Endodermal cell (in vitro differentiated cells): ENCODE measurements around the gene TRA2B. TPM values are rescaled to one million over a fixed set of nuclear protein-coding genes. Genes with fewer than 3 reads are reported as not detected.

Experiments
- DNase-seq: peaks from one replicate; pipeline ENCODE4 v3.0.0-alpha.2; 2017
- H3K27ac ChIP-seq: 2 replicates; pipeline ENCODE4 v1.5.1; 2013; ENCODE audit warnings: mild to moderate bottlenecking, low read depth, low read length, moderate library complexity
- H3K27me3 ChIP-seq: 2 replicates; pipeline ENCODE4 v1.6.1; 2013; ENCODE audit warnings: mild to moderate bottlenecking, low read length, moderate library complexity; ENCODE audit not compliant: insufficient read depth, control insufficient read depth, poor library complexity, severe bottlenecking
- H3K36me3 ChIP-seq: 2 replicates; pipeline ENCODE4 v1.7.0; 2013; ENCODE audit warnings: mild to moderate bottlenecking, low read length, moderate library complexity; ENCODE audit not compliant: control insufficient read depth, insufficient read depth
- H3K4me1 ChIP-seq: one replicate; pipeline ENCODE4 v1.7.0; 2013; ENCODE audit warnings: low read length; ENCODE audit not compliant: control insufficient read depth, insufficient read depth
- H3K4me3 ChIP-seq: 2 replicates; pipeline ENCODE4 v1.5.1; 2013; ENCODE audit warnings: mild to moderate bottlenecking, low read length, moderate library complexity
- H3K9ac ChIP-seq: 2 replicates; pipeline ENCODE4 v1.6.1; 2013; ENCODE audit warnings: mild to moderate bottlenecking, low read length, moderate library complexity; ENCODE audit not compliant: poor library complexity, severe bottlenecking; ENCODE audit errors: extremely low read depth
- H3K9me3 ChIP-seq: 2 replicates; pipeline ENCODE4 v1.6.1; 2013; ENCODE audit warnings: mild to moderate bottlenecking, low read length, moderate library complexity; ENCODE audit not compliant: control insufficient read depth
- H3K27ac Mint-ChIP-seq: 2 replicates; pipeline ENCODE4 v1.8.0; 2020; ENCODE audit warnings: mixed read lengths
- H3K27me3 Mint-ChIP-seq: 2 replicates; pipeline ENCODE4 v1.8.0; 2021; ENCODE audit warnings: mild to moderate bottlenecking, mixed read lengths; ENCODE audit not compliant: insufficient read depth
- H3K36me3 Mint-ChIP-seq: 2 replicates; pipeline ENCODE4 v1.8.0; 2020; ENCODE audit warnings: low read depth, mixed read lengths
- H3K4me1 Mint-ChIP-seq: 2 replicates; pipeline ENCODE4 v1.8.0; 2020; ENCODE audit warnings: mixed read lengths
- H3K4me3 Mint-ChIP-seq: 2 replicates; pipeline ENCODE4 v1.8.0; 2020; ENCODE audit warnings: mild to moderate bottlenecking, moderate library complexity, mixed read lengths
- H3K9me3 Mint-ChIP-seq: 2 replicates; pipeline ENCODE4 v1.8.0; 2020; ENCODE audit warnings: mild to moderate bottlenecking, mixed read lengths
- CTCF ChIP-seq: fragments of 200-600 bp; sonication (generic); conservative IDR thresholded peaks from 2 replicates; pipeline ENCODE4 v1.5.0; 2021; ENCODE audit warnings: antibody characterized with exemption, mild to moderate bottlenecking
- WGBS, 2 experiments: methylation state at CpG; one replicate each; pipeline versions ENCODE4 v1.1.5 to v1.1.7; 2013; ENCODE audit warnings: missing lambda C conversion rate in 2 of 2, mixed read lengths in 1 of 2; ENCODE audit not compliant: insufficient coverage in 1 of 2, insufficient read length in 1 of 2; 5-methylcytosine and 5-hydroxymethylcytosine counted together
- total RNA-seq, 2 donors: library from RNA; stranded (reverse); fragmentation: NEBNext Ultra II Directional in 1 of 2; extraction: Animal tissue kit (Norgen Biotek cat#: 25700) in 1 of 2; gene quantifications; 2 replicates in 1 of 2; 3 replicates in 1 of 2; pipeline ENCODE4 v1.2.1, GENCODE V29; 2021

TRA2B gene
- total RNA-seq, 2 donors from 2014 or later: 222 to 230 TPM

- Histone ChIP-seq H3K36me3 (no peaks in the 10 kb centered on the region), H3K9ac (no peak overlapping the region), H3K4me1 (peaks cover 3% of the 10 kb centered on the region), H3K4me3 (no peak overlapping the region), H3K9me3 (no peaks in the 10 kb centered on the region), H3K27me3 (no peaks in the 10 kb centered on the region), H3K27ac (no peak overlapping the region)
- Mint-ChIP-seq H3K4me1 (no peaks in the 10 kb centered on the region), H3K9me3 (peaks cover 2% of the 10 kb centered on the region), H3K27ac (no peak overlapping the region), H3K27me3 (no peaks in the 10 kb centered on the region), H3K36me3 (no peaks in the 10 kb centered on the region), H3K4me3 (no peak overlapping the region)
- WGBS, 2 experiments: 50 to 55% methylated on average over 2 to 3 of the region's 3 CpGs
- peak; percentile 39 for TF ChIP-seq CTCF
- no peak for DNase-seq
Observed at GRCh38 chr3:185943760-185944106, 5.9 kb upstream of the TRA2B start.

GRCh38 chr3:185942907-185943759 is 5.3 kb upstream of the TRA2B start:
- Histone ChIP-seq H3K4me1 (peaks cover 3% of the 10 kb centered on the region), H3K27me3 (no peaks in the 10 kb centered on the region), H3K27ac (no peak overlapping the region), H3K4me3 (no peak overlapping the region), H3K9me3 (no peaks in the 10 kb centered on the region), H3K36me3 (no peaks in the 10 kb centered on the region), H3K9ac (no peak overlapping the region)
- 58 to 65% methylated on average over 6 to 7 of the region's 7 CpGs for WGBS, 2 experiments
- Mint-ChIP-seq H3K36me3 (peaks cover 2% of the 10 kb centered on the region), H3K9me3 (peaks cover 5% of the 10 kb centered on the region), H3K4me1 (no peaks in the 10 kb centered on the region), H3K27me3 (peaks cover 2% of the 10 kb centered on the region), H3K27ac (no peak overlapping the region), H3K4me3 (no peak overlapping the region)
- DNase-seq: peak; percentile 98
- peak; percentile 99 for TF ChIP-seq CTCF

- Mint-ChIP-seq H3K4me1 (no peaks in the 10 kb centered on the region), H3K27me3 (peaks cover 3% of the 10 kb centered on the region), H3K27ac (no peak overlapping the region), H3K4me3 (no peak overlapping the region), H3K9me3 (peaks cover 9% of the 10 kb centered on the region), H3K36me3 (peaks cover 7% of the 10 kb centered on the region)
- no peak for DNase-seq
- no peak for TF ChIP-seq CTCF
- H3K4me3 ChIP-seq: no peak overlapping the region
- H3K9me3 ChIP-seq: no peaks in the 10 kb centered on the region
- no peaks in the 10 kb centered on the region for H3K27me3 ChIP-seq
- peaks cover 3% of the 10 kb centered on the region for H3K4me1 ChIP-seq
- no peaks in the 10 kb centered on the region for H3K36me3 ChIP-seq
- H3K27ac ChIP-seq: no peak overlapping the region
- H3K9ac ChIP-seq: no peak overlapping the region
- 80 to 81% methylated on average over 2 to 3 of the region's 3 CpGs for WGBS, 2 experiments
Observed at GRCh38 chr3:185942396-185942795, 4.6 kb upstream of the TRA2B start.
